CD4-positive, CD25-positive, alpha-beta regulatory T cell (primary cell): ENCODE data around the gene SERPINB6. TPM values are rescaled to one million over a fixed set of nuclear protein-coding genes. Genes with fewer than 3 reads are reported as not detected.
A peak's percentile ranks its signal among the peaks of the same experiment; 100 is the strongest.
"Not testable (repeated sequence)": the region's sequence is repeated elsewhere in the genome, so short reads cannot be mapped to it uniquely, and the experiment has no call there.

Experiments used
- ATAC-seq, 2 donors: fragments of 150-1000 bp; cut with Tn5 transposase; one replicate each; pipeline ENCODE4 v1.10.0; 2021; ENCODE audit warnings: low read depth in 2 of 2, moderate number of reproducible peaks in 2 of 2, moderate library complexity in 1 of 2
- DNase-seq, 3 donors: peaks; one replicate each; pipeline versions ENCODE4 v3.0.0 to v3.0.0-alpha.2; 2012 to 2022; ENCODE audit warnings: mixed read lengths in 1 of 3
- H3K27ac ChIP-seq: one replicate; pipeline ENCODE4 v1.7.0; 2013; ENCODE audit warnings: mild to moderate bottlenecking, low read length; ENCODE audit not compliant: insufficient read depth, poor library complexity, severe bottlenecking
- H3K27me3 ChIP-seq: one replicate; pipeline ENCODE4 v1.7.0; 2013; ENCODE audit warnings: low read length; ENCODE audit not compliant: control insufficient read depth, insufficient read depth
- H3K36me3 ChIP-seq: one replicate; pipeline ENCODE4 v1.7.0; 2013; ENCODE audit warnings: mild to moderate bottlenecking, low read length, moderate library complexity; ENCODE audit not compliant: control insufficient read depth, insufficient read depth
- H3K4me1 ChIP-seq: 2 replicates; pipeline ENCODE4 v1.7.0; 2013; ENCODE audit warnings: mild to moderate bottlenecking, low read length; ENCODE audit not compliant: insufficient read depth, control insufficient read depth, poor library complexity, severe bottlenecking
- H3K4me3 ChIP-seq: one replicate; pipeline ENCODE4 v1.7.0; 2013; ENCODE audit warnings: low read depth, mild to moderate bottlenecking, low read length, moderate library complexity
- H3K9me3 ChIP-seq, 2 experiments: 1 replicate in 1 of 2; 2 replicates in 1 of 2; pipeline ENCODE4 v1.7.0; 2013; ENCODE audit warnings: low read length in 2 of 2, mild to moderate bottlenecking in 1 of 2, moderate library complexity in 1 of 2; ENCODE audit not compliant: control insufficient read depth in 2 of 2
- H3K27ac Mint-ChIP-seq, 3 donors: one replicate each; pipeline ENCODE4 v1.8.0; 2020 to 2022; ENCODE audit warnings: mild to moderate bottlenecking in 3 of 3, mixed read lengths in 3 of 3, moderate library complexity in 2 of 3
- H3K27me3 Mint-ChIP-seq: one replicate; pipeline ENCODE4 v1.8.0; 2022; ENCODE audit warnings: mild to moderate bottlenecking, mixed read lengths
- H3K36me3 Mint-ChIP-seq: one replicate; pipeline ENCODE4 v1.8.0; 2020; ENCODE audit warnings: mixed read lengths
- H3K4me1 Mint-ChIP-seq, 4 donors: one replicate each; pipeline ENCODE4 v1.8.0; 2020 to 2022; ENCODE audit warnings: mixed read lengths in 4 of 4, mild to moderate bottlenecking in 1 of 4
- H3K4me3 Mint-ChIP-seq, 4 donors: one replicate each; pipeline ENCODE4 v1.8.0; 2020 to 2022; ENCODE audit warnings: mild to moderate bottlenecking in 4 of 4, mixed read lengths in 4 of 4, moderate library complexity in 3 of 4
- H3K9me3 Mint-ChIP-seq, 7 donors: one replicate each; pipeline ENCODE4 v1.8.0; 2020 to 2022; ENCODE audit warnings: mixed read lengths in 7 of 7, mild to moderate bottlenecking in 3 of 7, moderate library complexity in 2 of 7
- polyA plus RNA-seq, 4 donors: library from polyadenylated mRNA; unstranded; fragments of 300-500 nt; fragmentation: Illumina TruSeq; gene quantifications; one replicate each; pipeline ENCODE4 v1.2.3, GENCODE V29; 2021
- total RNA-seq: library from RNA; stranded (reverse); gene quantifications from one replicate; pipeline ENCODE4 v1.2.3, GENCODE V29; 2022

SERPINB6 gene
- total and polyA plus RNA-seq, 5 donors from 2014 or later = 3.9 to 79.9 (median 21.9) TPM

DNA sequence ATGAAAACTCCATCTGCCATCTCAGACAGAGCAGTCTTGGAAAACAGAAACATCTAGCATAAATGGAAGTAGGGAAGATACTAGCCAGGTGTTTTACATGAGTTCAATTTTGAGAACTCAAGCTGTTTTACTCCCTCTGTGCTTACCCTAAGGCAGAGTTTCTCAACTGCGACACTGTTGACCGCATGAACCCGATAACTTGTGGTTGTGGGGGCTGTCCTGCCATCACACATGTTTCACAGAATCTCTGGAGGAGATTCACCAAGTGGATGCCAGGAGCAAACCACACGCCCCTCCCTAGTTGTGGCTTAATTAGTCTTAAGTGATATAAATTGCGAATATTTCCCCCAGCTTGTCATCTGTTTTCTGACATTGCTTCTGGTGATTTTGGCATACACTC, 2.3 kb upstream of the SERPINB6 start:
- no peak overlapping the region for H3K27ac Mint-ChIP-seq
- peaks cover 0 to 4% (median 0%) of the 10 kb centered on the region in 7 donors for H3K9me3 Mint-ChIP-seq
- peaks cover 83% of the 10 kb centered on the region for H3K27me3 Mint-ChIP-seq

DNA sequence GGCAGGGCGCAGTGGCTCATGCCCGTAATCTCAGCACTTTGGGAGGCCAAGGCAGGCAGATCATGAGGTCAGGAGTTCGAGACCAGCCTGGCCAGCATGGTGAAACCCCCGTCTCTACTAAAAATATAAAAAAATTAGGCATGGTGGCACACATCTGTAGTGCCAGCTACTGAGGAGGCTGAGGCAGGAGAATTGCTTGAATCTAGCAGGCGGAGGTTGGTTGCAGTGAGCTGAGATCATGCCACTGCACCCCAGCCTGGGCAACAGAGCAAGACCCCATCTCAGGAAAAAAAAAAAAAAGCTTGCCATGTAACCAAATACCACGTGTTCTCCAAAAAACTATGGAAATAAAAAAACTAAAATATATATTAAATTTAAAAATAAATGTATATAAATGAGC, 1.8 kb upstream of the SERPINB6 start:
- H3K9me3 Mint-ChIP-seq, DNase-seq, H3K36me3 Mint-ChIP-seq, H3K9me3 ChIP-seq, H3K4me3 ChIP-seq, ATAC-seq, H3K36me3 ChIP-seq, H3K27ac ChIP-seq: not testable (repeated sequence)
- peaks cover 83% of the 10 kb centered on the region for H3K27me3 Mint-ChIP-seq
- peak overlapping the region in 1 of 3 donors; percentile 7 for H3K27ac Mint-ChIP-seq
- Histone ChIP-seq H3K4me1 (peaks cover 16% of the 10 kb centered on the region), H3K27me3 (peaks cover 19% of the 10 kb centered on the region)
- peaks cover 5 to 34% (median 10%) of the 10 kb centered on the region in 4 donors for H3K4me1 Mint-ChIP-seq
- H3K4me3 Mint-ChIP-seq = peak overlapping the region in 1 of 4 donors; percentile 85

More for the DNA sequence above, 2.3 kb upstream of the SERPINB6 start:
- H3K4me3 ChIP-seq = no peak overlapping the region
- no peak overlapping the region for H3K27ac ChIP-seq
- Mint-ChIP-seq H3K4me1 (peaks cover 5 to 29% (median 10%) of the 10 kb centered on the region in 4 donors), H3K4me3 (peak overlapping the region in 1 of 4 donors; percentile 21), H3K36me3 (no peaks in the 10 kb centered on the region)
- no peak for DNase-seq
- H3K36me3 ChIP-seq = no peaks in the 10 kb centered on the region
- no peak for ATAC-seq
- H3K9me3 ChIP-seq = no peaks in the 10 kb centered on the region
- peaks cover 16% of the 10 kb centered on the region for H3K4me1 ChIP-seq
- peaks cover 21% of the 10 kb centered on the region for H3K27me3 ChIP-seq

DNA sequence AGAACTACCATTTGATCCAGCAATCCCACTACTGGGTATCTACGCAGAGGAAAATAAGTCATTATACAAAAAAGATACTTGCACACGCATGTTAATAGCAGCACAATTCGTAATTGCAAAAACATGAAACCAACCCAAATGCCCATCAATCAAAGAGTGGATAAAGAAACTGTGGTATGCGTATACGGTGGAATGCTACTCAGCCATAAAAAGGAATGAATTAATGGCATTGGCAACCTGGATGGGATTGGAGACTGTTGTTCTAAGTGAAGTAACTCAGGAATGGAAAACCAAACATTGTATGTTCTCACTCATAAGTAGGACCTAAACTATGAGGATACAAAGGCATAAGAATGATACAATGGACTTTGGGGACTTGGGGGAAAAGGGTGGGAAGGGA, 1.3 kb upstream of the SERPINB6 start:
- not testable (repeated sequence) for H3K9me3 Mint-ChIP-seq, H3K36me3 Mint-ChIP-seq, ATAC-seq, DNase-seq, H3K27ac ChIP-seq, H3K4me3 ChIP-seq, H3K9me3 ChIP-seq, H3K36me3 ChIP-seq
- Mint-ChIP-seq H3K4me1 (peaks cover 5 to 38% (median 11%) of the 10 kb centered on the region in 4 donors), H3K27me3 (peaks cover 83% of the 10 kb centered on the region), H3K4me3 (peak overlapping the region; percentile 71 to 92 (median 88)), H3K27ac (peak overlapping the region in 2 of 3 donors; percentile 7 to 94)
- peaks cover 16% of the 10 kb centered on the region for H3K4me1 ChIP-seq
- peaks cover 17% of the 10 kb centered on the region for H3K27me3 ChIP-seq

DNA sequence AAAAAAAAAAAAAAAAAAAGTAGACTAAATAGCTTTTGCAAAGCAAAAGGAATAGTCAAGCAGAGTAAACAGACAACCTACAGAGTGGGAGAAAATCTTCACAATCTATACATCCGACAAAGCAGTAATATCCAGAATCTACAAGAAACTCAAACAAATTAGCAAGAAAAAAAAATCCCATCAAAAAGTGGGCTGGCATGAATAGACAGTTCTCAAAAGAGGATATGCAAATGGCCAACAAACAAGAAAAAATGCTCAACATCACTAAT, 786 bp upstream of the SERPINB6 start:
- not testable (repeated sequence) for H3K36me3 Mint-ChIP-seq, DNase-seq, H3K4me3 ChIP-seq, ATAC-seq, H3K36me3 ChIP-seq, H3K9me3 Mint-ChIP-seq, H3K9me3 ChIP-seq
- H3K27me3 ChIP-seq = peaks cover 17% of the 10 kb centered on the region
- peaks cover 16% of the 10 kb centered on the region for H3K4me1 ChIP-seq
- H3K4me1 Mint-ChIP-seq = peaks cover 5 to 43% (median 13%) of the 10 kb centered on the region in 4 donors
- peak overlapping the region; percentile 84 to 92 (median 88) for H3K4me3 Mint-ChIP-seq
- peak overlapping the region; percentile 57 for H3K27ac ChIP-seq
- peaks cover 80% of the 10 kb centered on the region for H3K27me3 Mint-ChIP-seq
- peak overlapping the region; percentile 91 to 96 (median 94) for H3K27ac Mint-ChIP-seq

DNA sequence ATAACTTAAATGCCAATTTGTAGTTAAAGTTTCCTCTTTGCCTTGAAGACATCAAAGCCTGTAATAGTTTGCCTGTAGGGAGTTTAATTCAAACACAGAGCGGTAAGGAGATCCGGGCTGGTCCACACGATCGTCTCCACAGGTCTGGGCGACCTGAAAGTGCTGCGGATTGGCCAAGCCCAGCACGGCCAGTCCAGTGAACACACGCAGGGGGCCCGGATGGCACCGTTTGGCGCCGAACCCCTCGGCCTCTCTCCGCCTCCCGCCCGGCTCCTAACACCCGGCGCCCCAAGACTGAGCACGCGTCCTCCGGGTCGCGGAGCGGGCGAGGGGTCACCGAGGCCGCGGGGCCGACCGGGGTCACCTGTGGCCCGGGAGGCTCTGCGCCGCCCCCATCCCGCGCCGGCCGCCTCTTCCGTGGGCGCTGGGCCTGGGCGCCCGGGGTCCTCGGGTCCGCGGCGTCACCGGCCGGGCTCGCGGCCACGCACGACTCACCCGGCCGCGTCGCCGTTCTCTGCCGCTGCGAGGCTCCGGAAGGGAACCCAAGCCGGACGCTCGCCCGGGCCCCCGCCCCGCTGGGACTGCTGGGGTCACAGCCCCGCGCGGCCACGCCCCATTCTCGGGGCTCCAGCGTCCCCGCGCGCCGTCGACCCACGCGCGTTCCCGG, 481 bp downstream of the SERPINB6 start:
- Mint-ChIP-seq H3K9me3 (peaks cover 0 to 4% (median 0%) of the 10 kb centered on the region in 7 donors), H3K36me3 (no peaks in the 10 kb centered on the region), H3K4me3 (peak overlapping the region; percentile 78 to 94 (median 90)), H3K4me1 (peaks cover 5 to 54% (median 14%) of the 10 kb centered on the region in 4 donors), H3K27ac (peak overlapping the region; percentile 57 to 94 (median 92)), H3K27me3 (peaks cover 80% of the 10 kb centered on the region)
- peak overlapping the region; percentile 42 for H3K4me3 ChIP-seq
- peaks cover 16% of the 10 kb centered on the region for H3K4me1 ChIP-seq
- no peaks in the 10 kb centered on the region for H3K9me3 ChIP-seq
- H3K36me3 ChIP-seq = no peaks in the 10 kb centered on the region
- DNase-seq (peak; percentile 36 to 54 (median 38)), ATAC-seq (peak; percentile 48 to 70)
- peak overlapping the region; percentile 57 for H3K27ac ChIP-seq
- peaks cover 17% of the 10 kb centered on the region for H3K27me3 ChIP-seq

DNA sequence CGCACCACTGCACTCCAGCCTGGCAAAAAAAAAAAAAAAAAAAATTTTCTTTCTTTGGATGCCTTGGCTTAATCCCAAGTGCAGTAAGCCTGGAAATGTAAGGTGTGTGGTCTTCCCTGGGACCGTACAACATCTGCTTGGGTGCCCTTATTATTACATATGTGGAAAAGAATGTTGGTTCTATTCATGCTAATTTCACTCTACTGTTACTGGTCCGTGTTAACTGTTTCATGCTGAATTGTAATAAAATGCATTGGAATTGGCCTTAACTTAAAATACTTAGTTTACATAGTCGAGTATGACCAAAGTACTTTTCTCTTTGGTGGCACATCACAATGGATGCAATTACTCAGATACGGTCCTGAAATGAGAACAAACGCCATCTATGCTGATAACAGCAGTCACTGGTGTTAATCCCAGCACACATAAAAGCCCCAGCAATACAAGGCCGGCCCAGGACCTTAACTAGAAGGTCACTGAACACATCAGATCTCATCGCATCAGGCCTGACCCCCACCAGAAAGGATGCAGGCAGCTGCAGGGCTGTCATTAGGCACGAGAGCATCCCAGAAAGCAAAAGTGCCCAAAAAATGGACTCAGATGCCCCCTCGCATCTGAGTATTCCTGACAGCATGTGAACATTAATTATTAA, 1.2 kb downstream of the SERPINB6 start:
- Histone ChIP-seq H3K9me3 (no peaks in the 10 kb centered on the region), H3K36me3 (no peaks in the 10 kb centered on the region), H3K4me1 (peaks cover 16% of the 10 kb centered on the region), H3K27ac (no peak overlapping the region), H3K4me3 (peak overlapping the region; percentile 42), H3K27me3 (peaks cover 17% of the 10 kb centered on the region)
- no peak for ATAC-seq
- Mint-ChIP-seq H3K9me3 (peaks cover 0 to 4% (median 0%) of the 10 kb centered on the region in 7 donors), H3K4me3 (peak overlapping the region; percentile 78 to 94 (median 90)), H3K36me3 (no peaks in the 10 kb centered on the region), H3K27me3 (peaks cover 78% of the 10 kb centered on the region), H3K4me1 (peaks cover 5 to 59% (median 14%) of the 10 kb centered on the region in 4 donors), H3K27ac (peak overlapping the region; percentile 57 to 68 (median 58))
- DNase-seq = no peak

DNA sequence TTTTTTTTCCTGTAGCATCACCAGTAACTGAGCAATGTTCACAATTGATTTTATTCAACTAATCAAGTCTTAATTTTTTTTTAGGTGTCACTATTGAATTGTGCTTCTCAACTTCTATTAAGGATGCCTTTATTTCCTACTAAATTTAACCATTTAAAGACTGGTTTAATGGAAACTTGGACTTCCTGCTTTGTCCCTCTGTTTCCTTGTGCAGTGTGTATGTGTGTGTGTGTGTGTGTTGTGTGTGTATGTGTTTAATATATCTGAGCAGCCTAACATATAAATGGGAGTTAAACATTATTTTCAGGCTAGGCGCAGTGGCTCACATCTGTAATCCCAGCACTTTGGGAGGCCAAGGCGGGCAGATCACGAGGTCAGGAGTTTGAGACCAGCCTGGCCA, 1.8 kb downstream of the SERPINB6 start:
- Mint-ChIP-seq H3K27ac (peak overlapping the region in 1 of 3 donors; percentile 63), H3K4me1 (peaks cover 5 to 61% (median 14%) of the 10 kb centered on the region in 4 donors), H3K27me3 (peaks cover 80% of the 10 kb centered on the region)

More for the DNA sequence above, 1.8 kb downstream of the SERPINB6 start:
- Histone ChIP-seq H3K27me3 (peaks cover 17% of the 10 kb centered on the region), H3K9me3 (no peaks in the 10 kb centered on the region), H3K36me3 (no peaks in the 10 kb centered on the region), H3K27ac (no peak overlapping the region), H3K4me1 (peaks cover 16% of the 10 kb centered on the region), H3K4me3 (no peak overlapping the region)
- DNase-seq = no peak
- peaks cover 0 to 4% (median 0%) of the 10 kb centered on the region in 7 donors for H3K9me3 Mint-ChIP-seq
- no peak for ATAC-seq
- H3K4me3 Mint-ChIP-seq = peak overlapping the region; percentile 57 to 78 (median 66)
- H3K36me3 Mint-ChIP-seq = no peaks in the 10 kb centered on the region
